Measurements from ENCODE around the gene MLLT10.

DNA sequence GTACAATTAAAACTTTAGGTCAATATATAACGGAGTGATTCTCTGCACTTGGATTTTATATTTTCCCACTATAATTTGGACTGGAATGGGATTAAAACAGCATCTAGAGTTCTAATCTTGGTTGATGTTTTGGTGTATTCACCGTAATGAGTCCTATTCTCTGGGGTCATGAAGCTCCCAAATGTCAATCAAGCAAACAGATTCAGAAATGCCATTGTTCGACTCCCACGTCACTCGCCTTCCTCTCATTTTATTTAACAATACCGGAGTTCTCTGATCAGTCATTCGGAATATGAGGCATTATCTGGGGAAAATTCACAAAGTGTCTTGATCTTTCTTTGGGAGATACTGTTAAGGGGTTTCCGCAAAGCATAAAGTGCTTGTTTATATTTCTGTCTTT, 35.0 kb upstream of the MLLT10 start:
- TF ChIP-seq, protein P1, sequence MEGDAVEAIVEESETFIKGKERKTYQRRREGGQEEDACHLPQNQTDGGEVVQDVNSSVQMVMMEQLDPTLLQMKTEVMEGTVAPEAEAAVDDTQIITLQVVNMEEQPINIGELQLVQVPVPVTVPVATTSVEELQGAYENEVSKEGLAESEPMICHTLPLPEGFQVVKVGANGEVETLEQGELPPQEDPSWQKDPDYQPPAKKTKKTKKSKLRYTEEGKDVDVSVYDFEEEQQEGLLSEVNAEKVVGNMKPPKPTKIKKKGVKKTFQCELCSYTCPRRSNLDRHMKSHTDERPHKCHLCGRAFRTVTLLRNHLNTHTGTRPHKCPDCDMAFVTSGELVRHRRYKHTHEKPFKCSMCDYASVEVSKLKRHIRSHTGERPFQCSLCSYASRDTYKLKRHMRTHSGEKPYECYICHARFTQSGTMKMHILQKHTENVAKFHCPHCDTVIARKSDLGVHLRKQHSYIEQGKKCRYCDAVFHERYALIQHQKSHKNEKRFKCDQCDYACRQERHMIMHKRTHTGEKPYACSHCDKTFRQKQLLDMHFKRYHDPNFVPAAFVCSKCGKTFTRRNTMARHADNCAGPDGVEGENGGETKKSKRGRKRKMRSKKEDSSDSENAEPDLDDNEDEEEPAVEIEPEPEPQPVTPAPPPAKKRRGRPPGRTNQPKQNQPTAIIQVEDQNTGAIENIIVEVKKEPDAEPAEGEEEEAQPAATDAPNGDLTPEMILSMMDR (IDR thresholded peaks at IDR 0.05; ENCODE audit: poor library complexity): no peak
- no peak for TF ChIP-seq EZH2phosphoT487 (IDR thresholded peaks at IDR 0.05; ENCODE audit: low read depth, severe bottlenecking, unreplicated experiment)

Data from hepatocyte (in vitro differentiated cells).